Smooth muscle cell of the brain vasculature (primary cell): ENCODE results near the gene COL20A1.
"Not testable (repeated sequence)": the region's sequence is repeated elsewhere in the genome, so short reads cannot be mapped to it uniquely, and the experiment has no call there.

Experiments
- DNase-seq: peaks from one replicate; pipeline ENCODE4 v3.0.0-alpha.2; 2012; ENCODE audit warnings: low read depth, low spot score

The COL20A1 gene

DNA sequence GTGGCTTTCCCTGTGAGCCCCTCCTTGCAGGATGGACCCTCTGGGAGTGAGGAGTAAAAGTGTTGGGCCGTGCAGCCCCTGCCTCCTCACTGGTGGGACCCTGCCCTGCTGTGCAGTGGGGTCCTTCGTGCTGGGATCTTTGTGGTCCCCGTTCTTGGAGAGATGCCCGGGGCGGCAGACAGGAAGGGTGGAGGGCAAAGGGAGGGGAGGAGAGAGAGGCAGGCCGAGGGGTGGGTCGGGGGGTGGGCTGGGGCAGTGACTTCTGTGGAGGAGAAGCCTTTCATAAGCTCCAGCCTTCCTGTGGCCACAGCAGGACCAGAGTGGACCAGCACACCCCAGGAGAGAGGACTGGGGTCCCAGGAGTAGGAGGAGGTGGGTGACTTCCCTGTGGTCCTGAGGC lies at the start of gene COL20A1:
COL20A1 (plus strand) TSS at position 283 of the 400 bp plus-strand sequence. CDS start 1,922 bp downstream, outside the sequence.
- no peak for DNase-seq

DNA sequence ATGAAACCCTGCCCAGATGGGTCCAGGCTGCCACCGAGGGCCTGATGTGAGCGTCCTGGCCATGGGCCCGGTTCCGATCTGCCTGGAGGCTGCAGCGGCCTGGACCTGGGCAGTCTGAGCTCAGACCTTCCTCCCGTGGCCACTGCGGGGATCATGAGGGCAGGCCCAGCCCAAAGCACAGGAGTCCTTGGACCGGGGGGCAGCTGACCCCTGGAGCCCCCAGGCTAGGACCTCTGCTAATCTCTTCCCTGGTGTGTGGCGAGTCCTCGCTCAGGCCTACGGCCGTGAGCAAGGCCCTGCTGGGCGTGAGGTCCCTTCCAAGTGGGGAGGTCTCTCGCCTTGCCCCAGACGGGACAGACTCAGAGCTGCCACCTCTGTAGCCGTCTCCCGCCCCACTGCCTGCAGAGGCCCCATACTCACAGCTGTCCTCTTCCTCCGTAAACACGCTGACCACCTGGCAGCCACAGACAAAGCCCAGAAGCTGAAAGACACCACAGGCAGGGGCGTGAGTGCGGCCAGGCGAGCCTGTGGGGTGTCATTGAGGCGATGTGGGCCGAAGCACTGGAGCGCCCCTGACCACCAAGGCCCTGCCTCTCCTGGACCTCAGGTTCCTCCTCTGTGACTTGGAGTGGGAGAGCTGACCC lies 49.3 kb upstream of the COL20A1 start:
- no peak for DNase-seq

GRCh38 chr20:63244468-63244867 lies 48.5 kb upstream of the COL20A1 start:
- DNase-seq = no peak

DNA sequence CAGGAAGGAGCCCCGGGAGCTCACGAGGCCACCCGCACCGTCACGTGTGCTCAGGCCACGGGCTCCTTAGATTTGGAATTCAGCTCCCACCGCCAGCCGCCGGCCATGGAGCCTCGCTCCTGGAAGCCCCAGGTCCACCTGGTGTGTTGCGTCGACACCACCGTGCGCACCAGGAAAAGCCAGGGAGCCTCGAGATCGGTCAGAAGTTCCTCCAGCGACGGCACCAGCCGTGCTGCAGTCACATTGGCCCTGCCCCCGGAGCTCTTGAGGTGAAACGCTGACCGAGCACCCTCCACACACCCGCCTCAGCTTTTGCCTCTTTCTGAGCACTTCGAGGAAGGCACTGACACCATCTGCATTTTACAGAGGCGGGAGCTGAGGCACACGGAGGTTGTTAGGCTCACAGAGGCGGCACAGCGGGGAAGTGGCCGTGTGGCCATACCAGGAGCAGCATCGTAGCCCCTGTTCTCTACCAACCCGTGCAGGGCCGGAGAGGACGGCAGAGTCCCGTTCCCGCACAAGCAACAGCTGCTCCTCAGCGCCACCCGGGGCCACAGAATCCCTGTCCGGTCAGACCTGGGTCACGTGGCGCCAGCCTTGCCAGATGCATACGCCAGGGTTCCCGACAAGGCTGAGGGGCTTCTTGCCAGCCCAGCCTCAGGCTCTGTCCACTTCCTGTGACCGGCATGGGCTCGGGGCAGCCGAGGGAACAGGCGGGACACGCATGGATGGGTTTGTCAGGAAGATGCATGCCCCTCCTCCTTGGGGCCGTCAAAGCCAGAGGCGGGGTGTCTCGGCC lies 46.3 kb upstream of the COL20A1 start:
- DNase-seq = no peak

GRCh38 chr20:63247671-63248228 lies 45.2 kb upstream of the COL20A1 start:
- no peak for DNase-seq

GRCh38 chr20:63248835-63249591 lies 44.0 kb upstream of the COL20A1 start:
- DNase-seq = no peak

GRCh38 chr20:63249891-63250290 lies 43.1 kb upstream of the COL20A1 start:
- DNase-seq = no peak

- DNase-seq = not testable (repeated sequence)
These were observed 41.6 kb upstream of the COL20A1 start for GRCh38 chr20:63251350-63251749.

DNA sequence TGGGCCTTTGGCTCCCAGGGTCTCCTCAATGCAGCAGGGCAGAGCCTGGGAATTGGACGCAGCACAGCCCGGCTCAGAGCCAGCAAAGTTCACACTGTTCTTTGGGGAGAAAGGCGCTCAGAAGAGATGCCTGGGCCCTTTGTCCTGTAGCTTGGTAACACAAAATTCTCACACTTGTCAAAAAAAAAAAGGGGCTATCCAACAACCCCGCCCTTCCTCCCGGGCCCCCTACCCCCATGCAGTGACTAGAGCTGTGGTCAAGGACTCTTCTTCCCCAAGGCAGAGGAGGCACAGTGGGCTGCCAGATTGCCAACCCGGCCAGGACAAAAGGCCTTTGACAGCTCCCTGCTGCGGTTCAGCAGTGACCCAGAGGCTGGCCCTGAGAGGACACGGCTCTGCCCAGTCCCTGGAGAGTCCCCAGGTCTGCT lies 40.7 kb upstream of the COL20A1 start:
- DNase-seq = no peak

DNA sequence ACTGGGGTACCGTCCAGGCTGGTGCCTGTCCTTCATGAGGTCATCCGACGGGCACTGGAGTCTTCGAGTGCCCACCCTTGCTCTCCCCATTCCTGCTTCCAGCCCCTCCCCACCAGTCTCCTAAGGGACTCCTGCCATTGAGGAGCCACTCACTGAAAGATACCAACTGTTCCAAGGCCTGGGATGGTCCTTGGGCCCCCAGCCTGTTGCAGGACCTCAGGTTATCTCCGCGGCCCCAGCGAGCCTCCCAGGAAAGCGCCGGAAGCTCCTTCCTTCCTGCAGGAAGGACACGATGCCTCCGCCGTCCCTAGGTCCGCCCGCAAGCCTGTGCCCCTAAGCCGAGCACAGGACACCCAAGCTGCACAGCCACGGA lies 39.9 kb upstream of the COL20A1 start:
- no peak for DNase-seq

DNA sequence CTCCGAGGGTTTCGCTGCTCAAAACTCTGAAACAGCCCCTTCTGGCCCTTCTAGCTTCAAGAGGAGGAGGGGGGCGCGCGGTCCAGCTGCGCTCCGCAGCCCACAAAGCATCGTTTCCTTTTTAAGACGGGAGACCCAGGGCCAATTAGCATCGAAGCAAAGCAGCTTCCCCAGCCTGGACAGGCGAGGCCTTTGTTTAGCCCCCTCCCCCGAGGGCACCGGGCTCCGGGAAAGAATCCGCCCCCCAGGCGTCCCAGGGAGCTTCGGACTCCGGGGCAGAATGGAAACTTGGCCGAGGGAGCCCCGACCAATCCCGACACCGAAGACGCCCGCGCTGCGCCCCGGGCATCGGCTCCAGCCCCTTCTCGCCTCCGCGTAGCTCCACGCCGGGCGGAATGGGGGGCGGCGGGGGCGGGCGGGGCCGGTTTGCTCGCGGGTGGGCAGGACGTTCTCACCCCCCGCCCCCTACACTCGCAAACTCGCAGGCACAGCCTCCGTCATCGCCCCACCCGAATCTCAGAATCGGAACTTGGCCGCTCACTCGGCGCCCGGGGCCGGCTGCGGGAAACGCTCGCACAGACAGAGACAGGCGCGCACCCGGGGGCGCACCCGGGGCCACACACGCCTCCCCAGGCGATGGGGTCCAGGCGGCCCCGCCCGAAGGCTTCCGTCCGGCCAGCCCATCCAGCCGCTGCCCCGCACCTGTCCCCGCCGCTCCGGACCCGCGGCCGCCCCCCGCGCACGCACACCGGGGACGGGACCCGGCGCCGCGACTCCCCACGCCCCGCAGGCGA lies 39.4 kb upstream of the COL20A1 start:
- no peak for DNase-seq

DNA sequence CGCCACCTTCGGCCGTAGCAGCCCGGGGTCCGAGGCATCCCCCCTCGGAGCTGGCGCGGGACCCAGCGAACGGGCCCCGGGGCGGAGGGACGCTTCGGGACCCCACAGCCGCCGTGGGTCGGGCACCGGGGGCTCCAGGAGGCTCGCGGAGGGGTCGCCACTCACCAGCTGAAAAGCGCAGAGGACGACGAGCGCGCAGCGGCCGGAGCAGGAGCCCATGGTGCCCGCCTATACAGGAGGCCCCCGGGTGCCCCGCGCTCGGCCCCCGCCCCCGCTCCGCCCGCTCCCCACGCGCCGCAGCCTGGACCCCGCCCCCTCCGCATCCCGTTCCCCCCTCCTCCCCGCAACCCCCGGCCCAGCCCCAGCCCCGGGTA lies 38.8 kb upstream of the COL20A1 start, which contains the start of gene NKAIN4:
NKAIN4 (minus strand) TSS at position 232 of the 374 bp plus-strand sequence; CDS start at position 219, 13 bp downstream.
- no peak for DNase-seq

DNA sequence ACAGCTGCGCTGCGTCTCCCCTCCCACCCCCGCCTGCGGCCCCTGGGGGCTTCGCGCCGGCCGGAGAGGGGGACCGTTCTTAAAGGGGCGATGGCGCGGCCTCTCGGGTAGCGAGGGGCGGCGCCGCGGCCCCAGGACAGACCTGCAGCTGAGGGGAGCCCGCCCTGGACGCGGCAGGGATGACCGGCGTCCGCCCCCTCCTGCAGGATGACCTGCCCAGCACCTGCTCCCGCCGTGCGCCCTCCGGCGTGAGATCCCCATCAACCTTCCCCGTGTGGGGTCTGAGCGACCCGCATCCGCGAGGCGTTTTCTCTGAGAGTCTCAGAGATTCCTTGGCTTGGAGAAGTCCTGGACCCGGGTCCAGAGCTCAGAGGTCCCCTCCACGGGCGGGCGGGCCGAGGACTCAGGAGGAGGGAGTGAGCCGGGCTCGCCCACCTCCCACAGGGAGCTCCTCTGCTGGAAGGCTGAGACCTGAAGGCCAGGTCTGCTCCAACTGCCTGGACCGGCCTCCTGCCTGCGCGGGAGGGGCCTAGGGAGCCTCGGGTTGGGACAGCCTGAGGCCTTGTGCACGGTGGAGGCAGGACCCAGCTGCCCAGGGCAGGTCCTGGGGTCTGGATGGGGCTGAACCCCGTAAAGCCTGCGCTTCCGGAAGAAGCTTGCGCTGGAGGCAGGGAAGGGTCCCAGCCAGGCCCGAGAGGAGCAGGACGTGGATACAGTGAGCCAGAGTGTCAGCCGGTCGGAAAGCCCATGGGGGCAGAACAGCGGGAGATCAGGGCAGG lies 38.2 kb upstream of the COL20A1 start:
- DNase-seq = no peak

DNA sequence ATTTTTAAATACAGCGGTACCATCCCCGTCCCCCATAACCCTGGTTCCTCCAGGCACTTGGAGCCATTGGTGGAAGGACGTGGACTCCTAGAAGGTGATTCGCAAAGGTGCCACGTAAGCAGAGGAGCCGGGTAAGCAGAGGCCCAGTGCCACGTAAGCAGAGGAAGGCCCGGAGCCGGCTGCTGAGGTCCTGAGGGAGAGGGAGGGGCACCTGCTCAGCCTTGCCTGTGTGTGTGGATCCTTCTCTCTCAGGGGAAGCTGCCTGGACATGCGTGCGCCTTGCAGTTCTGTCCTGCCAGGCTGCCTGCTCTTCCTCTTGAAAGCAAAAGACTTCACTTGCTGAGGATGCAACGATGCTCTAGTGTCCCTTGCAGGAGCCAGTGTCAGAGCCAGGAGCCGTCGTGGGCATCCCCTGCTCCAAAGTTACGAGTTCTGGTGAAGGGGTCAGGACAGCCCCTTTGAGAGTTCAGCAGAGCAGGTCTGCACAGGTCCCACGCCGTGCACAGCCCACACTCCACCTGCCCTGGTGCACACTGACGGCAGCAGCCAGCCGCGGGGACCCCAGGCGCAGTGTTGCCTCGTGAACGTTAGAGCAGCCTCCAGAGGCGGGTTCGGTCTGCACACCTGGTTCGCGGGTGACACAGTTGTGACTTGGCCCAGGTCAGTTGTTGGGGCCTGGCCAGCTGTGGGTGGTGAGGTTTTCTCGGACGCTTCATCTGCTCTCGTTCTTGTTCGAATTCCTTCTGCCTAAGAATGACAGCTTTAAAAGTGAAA lies 36.9 kb upstream of the COL20A1 start:
- DNase-seq = no peak

DNA sequence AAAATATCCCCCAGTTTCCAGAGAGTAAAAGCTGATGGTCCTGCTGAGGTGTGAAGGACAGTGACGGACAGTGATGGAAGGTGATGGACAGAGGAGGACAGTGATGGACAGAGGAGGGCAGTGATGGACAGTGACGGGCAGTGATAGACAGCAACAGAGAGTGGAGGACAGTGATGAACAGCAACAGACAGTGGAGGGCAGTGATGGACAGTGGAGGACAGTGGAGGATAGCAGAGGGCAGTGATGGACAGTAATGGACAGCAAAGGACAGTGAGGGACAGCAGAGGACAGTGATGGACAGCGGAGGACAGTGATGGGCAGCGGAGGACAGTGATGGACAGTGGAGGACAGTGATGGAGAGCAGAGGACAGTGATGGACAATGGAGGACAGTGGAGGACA lies 36.0 kb upstream of the COL20A1 start:
- DNase-seq = no peak

DNA sequence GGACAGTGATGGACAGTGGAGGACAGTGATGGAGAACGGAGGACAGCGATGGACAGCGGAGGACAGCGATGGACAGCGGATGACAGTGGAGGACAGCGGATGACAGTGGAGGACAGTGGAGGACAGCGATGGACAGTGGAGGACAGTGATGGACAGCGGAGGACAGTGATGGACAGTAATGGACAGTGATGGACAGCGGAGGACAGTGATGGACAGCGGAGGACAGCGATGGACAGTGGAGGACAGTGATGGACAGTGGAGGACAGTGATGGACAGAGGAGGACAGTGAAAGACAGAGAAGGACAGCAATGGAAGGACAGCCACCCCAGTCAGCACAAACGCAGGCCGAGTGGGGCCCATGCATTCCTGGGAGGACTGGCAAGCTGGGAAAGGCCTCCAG lies 35.4 kb upstream of the COL20A1 start:
- DNase-seq = no peak

DNA sequence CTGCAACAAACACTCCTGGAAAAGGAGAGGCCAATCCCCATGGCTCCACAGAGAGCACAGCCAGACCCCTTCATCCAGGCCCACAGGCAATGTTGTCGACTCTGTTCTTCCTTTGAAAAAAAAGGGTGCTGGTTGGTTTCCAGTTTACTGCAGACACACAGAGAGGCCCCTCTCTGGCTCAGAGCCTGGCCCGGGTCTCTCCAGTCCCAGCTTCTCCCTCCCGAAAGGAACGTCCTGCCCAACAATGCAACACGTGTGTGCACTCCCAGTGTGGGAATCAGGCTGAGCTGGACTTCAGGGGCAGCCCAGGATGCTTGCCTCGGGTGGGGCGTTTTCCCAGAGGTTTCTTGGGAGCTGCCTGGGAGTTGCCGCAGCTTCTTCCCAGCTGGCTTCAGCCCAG lies 34.2 kb upstream of the COL20A1 start:
- DNase-seq = no peak

- DNase-seq = no peak
These were observed 33.1 kb upstream of the COL20A1 start for GRCh38 chr20:63259734-63260460.

- no peak for DNase-seq
These were observed 32.5 kb upstream of the COL20A1 start for GRCh38 chr20:63260521-63260920.
